WTC11 (cell line): ENCODE results near the gene TSPAN6.

Source experiments
- AFF4 ChIP-seq: sonication (generic); formaldehyde crosslinking; IDR thresholded peaks from 2 replicates; pipeline ENCODE4 v1.8.1; 2023; ENCODE audit warnings: mild to moderate bottlenecking, missing genetic modification reagents, borderline replicate concordance
- CTCF ChIP-seq: fragments of 200-600 bp; IDR thresholded peaks from 2 replicates; pipeline ENCODE4 v1.8.0; 2022; ENCODE audit warnings: antibody characterized with exemption
- E2F1 ChIP-seq: sonication (generic); formaldehyde crosslinking; IDR thresholded peaks from 2 replicates; pipeline ENCODE4 v1.8.0; 2022; ENCODE audit warnings: mild to moderate bottlenecking, missing genetic modification reagents
- ELF4 ChIP-seq: sonication (generic); formaldehyde crosslinking; IDR thresholded peaks from 2 replicates; pipeline ENCODE4 v1.8.1; 2022; ENCODE audit warnings: low read depth, mild to moderate bottlenecking, moderate library complexity, missing genetic modification reagents
- GRHL2 ChIP-seq: fragments of 250-450 bp; sonication (Bioruptor Pico); IDR thresholded peaks from 2 replicates; pipeline ENCODE4 v1.8.0; 2022; ENCODE audit warnings: mild to moderate bottlenecking, moderate library complexity; ENCODE audit not compliant: insufficient replicate concordance, severe bottlenecking
- MAX ChIP-seq: sonication (generic); formaldehyde crosslinking; IDR thresholded peaks from 2 replicates; pipeline ENCODE4 v1.8.0; 2022; ENCODE audit warnings: mild to moderate bottlenecking, missing genetic modification reagents
- MLX ChIP-seq: sonication (generic); formaldehyde crosslinking; IDR thresholded peaks from 2 replicates; pipeline ENCODE4 v1.8.1; 2023; ENCODE audit warnings: mild to moderate bottlenecking, missing genetic modification reagents, moderate library complexity
- RELA ChIP-seq: sonication (generic); formaldehyde crosslinking; IDR thresholded peaks from 2 replicates; pipeline ENCODE4 v1.8.1; 2022; ENCODE audit warnings: missing genetic modification reagents, mild to moderate bottlenecking, borderline replicate concordance
- ZNF263 ChIP-seq: sonication (generic); formaldehyde crosslinking; IDR thresholded peaks from 2 replicates; pipeline ENCODE4 v1.8.1; 2022; ENCODE audit warnings: low read depth, mild to moderate bottlenecking, moderate library complexity, missing genetic modification reagents
- ZNF671 ChIP-seq: fragments of 250-450 bp; sonication (Bioruptor Pico); IDR thresholded peaks from 2 replicates; pipeline ENCODE4 v1.8.0; 2021; ENCODE audit warnings: mild to moderate bottlenecking
- TF ChIP-seq, protein P1 (sequence below): sonication (generic); formaldehyde crosslinking; IDR thresholded peaks from 2 replicates; pipeline ENCODE4 v1.8.0; 2022; ENCODE audit warnings: mild to moderate bottlenecking, missing genetic modification reagents
- TF ChIP-seq, protein P2 (sequence below): sonication (generic); formaldehyde crosslinking; IDR thresholded peaks from 2 replicates; pipeline ENCODE4 v1.8.1; 2023; ENCODE audit warnings: mild to moderate bottlenecking, moderate library complexity, missing genetic modification reagents
- TF ChIP-seq, protein P3 (sequence below): sonication (generic); formaldehyde crosslinking; conservative IDR thresholded peaks from 2 replicates; pipeline ENCODE4 v1.8.1; 2022; ENCODE audit warnings: mild to moderate bottlenecking, missing genetic modification reagents

DNA sequence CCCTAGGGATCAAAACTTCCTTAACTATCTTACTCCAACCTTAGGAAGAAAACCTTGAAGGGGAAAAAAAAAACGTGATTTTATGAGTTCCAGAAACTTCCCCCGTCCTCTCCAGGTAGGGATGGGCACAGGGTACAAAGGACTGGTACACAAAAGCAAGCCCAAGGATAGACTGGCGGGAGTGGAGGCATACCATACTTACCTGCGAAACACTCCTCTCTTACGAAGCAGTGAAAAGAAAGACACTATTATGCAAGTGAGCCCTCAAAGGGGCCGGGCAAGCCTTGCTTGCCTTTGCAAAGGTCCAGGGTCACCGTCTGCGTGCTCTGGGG lies 651 bp downstream of the TSPAN6 start:
- TF ChIP-seq ZNF263 (no peak), GRHL2 (CRISPR knock-in tag) (no peak), ZNF671 (CRISPR knock-in tag) (no peak), CTCF (no peak), MLX (CRISPR knock-in tag) (no peak), MAX (CRISPR knock-in tag) (no peak), E2F1 (no peak), RELA (CRISPR knock-in tag) (no peak), AFF4 (CRISPR knock-in tag) (no peak), ELF4 (CRISPR knock-in tag) (no peak)
- TF ChIP-seq, protein P1, sequence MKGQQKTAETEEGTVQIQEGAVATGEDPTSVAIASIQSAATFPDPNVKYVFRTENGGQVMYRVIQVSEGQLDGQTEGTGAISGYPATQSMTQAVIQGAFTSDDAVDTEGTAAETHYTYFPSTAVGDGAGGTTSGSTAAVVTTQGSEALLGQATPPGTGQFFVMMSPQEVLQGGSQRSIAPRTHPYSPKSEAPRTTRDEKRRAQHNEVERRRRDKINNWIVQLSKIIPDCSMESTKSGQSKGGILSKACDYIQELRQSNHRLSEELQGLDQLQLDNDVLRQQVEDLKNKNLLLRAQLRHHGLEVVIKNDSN (CRISPR knock-in tag): no peak
- TF ChIP-seq, protein P2, sequence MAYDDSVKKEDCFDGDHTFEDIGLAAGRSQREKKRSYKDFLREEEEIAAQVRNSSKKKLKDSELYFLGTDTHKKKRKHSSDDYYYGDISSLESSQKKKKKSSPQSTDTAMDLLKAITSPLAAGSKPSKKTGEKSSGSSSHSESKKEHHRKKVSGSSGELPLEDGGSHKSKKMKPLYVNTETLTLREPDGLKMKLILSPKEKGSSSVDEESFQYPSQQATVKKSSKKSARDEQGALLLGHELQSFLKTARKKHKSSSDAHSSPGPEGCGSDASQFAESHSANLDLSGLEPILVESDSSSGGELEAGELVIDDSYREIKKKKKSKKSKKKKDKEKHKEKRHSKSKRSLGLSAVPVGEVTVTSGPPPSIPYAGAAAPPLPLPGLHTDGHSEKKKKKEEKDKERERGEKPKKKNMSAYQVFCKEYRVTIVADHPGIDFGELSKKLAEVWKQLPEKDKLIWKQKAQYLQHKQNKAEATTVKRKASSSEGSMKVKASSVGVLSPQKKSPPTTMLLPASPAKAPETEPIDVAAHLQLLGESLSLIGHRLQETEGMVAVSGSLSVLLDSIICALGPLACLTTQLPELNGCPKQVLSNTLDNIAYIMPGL: no peak
- TF ChIP-seq, protein P3, sequence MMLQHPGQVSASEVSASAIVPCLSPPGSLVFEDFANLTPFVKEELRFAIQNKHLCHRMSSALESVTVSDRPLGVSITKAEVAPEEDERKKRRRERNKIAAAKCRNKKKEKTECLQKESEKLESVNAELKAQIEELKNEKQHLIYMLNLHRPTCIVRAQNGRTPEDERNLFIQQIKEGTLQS (CRISPR knock-in tag): no peak
